Loucy (cell line): ENCODE data around the gene HAUS3.

Experiments used
- H2AFZ ChIP-seq: fragments of 200-600 bp; sonication (generic); 2 replicates; pipeline ENCODE4 v1.6.0; 2016; ENCODE audit warnings: antibody characterized with exemption, mild to moderate bottlenecking, low read length, moderate library complexity
- H3F3A ChIP-seq: fragments of 200-600 bp; 2 replicates; pipeline ENCODE4 v1.6.0; 2016; ENCODE audit warnings: antibody characterized with exemption, low read depth, mild to moderate bottlenecking
- H3K27me3 ChIP-seq: fragments of 200-600 bp; sonication (generic); 2 replicates; pipeline ENCODE4 v1.6.1; 2014; ENCODE audit warnings: low read length, mild to moderate bottlenecking; ENCODE audit not compliant: insufficient read depth, poor library complexity, severe bottlenecking
- H3K36me3 ChIP-seq: fragments of 200-600 bp; sonication (generic); 2 replicates; pipeline ENCODE4 v1.6.1; 2016; ENCODE audit warnings: low read length; ENCODE audit not compliant: insufficient read depth
- H3K4me1 ChIP-seq: fragments of 200-600 bp; sonication (generic); 2 replicates; pipeline ENCODE4 v1.5.1; 2014; ENCODE audit warnings: low read length, mild to moderate bottlenecking; ENCODE audit not compliant: insufficient read depth, poor library complexity, severe bottlenecking
- H3K4me2 ChIP-seq: fragments of 200-600 bp; sonication (generic); 2 replicates; pipeline ENCODE4 v1.6.0; 2014; ENCODE audit warnings: antibody characterized with exemption, low read length, low read depth, mild to moderate bottlenecking; ENCODE audit not compliant: poor library complexity, severe bottlenecking
- H3K4me3 ChIP-seq: fragments of 200-600 bp; sonication (generic); 2 replicates; pipeline ENCODE4 v1.5.1; 2014; ENCODE audit warnings: low read length, mild to moderate bottlenecking, mixed read lengths; ENCODE audit not compliant: poor library complexity, severe bottlenecking
- H3K79me2 ChIP-seq: fragments of 200-600 bp; sonication (generic); 2 replicates; pipeline ENCODE4 v1.6.1; 2014; ENCODE audit warnings: low read length; ENCODE audit not compliant: insufficient read depth
- H3K9ac ChIP-seq: fragments of 200-600 bp; sonication (generic); 2 replicates; pipeline ENCODE4 v1.6.0; 2014; ENCODE audit warnings: mild to moderate bottlenecking, low read depth, low read length, moderate library complexity; ENCODE audit not compliant: poor library complexity, severe bottlenecking
- H3K9me2 ChIP-seq: fragments of 200-600 bp; sonication (generic); replicated peaks from 2 replicates; pipeline ENCODE4 v1.6.1; 2016; ENCODE audit warnings: low read depth, low read length, mixed read lengths
- H3K9me3 ChIP-seq: fragments of 200-600 bp; sonication (generic); 2 replicates; pipeline ENCODE4 v1.6.1; 2014; ENCODE audit warnings: mild to moderate bottlenecking, antibody characterized with exemption, low read length, low read depth; ENCODE audit not compliant: insufficient read depth
- H4K20me1 ChIP-seq: fragments of 200-600 bp; sonication (generic); 2 replicates; pipeline ENCODE4 v1.6.0; 2014; ENCODE audit warnings: antibody characterized with exemption, low read length, mild to moderate bottlenecking; ENCODE audit not compliant: insufficient read depth, poor library complexity, severe bottlenecking
- EZH2phosphoT487 ChIP-seq: fragments of 200-600 bp; IDR thresholded peaks from 2 replicates; pipeline ENCODE4 v1.6.1; 2018; ENCODE audit warnings: antibody characterized with exemption, mild to moderate bottlenecking, moderate library complexity, borderline replicate concordance
- TF ChIP-seq, protein P1 (sequence below): fragments of 200-600 bp; sonication (generic); conservative IDR thresholded peaks from 2 replicates; pipeline ENCODE4 v1.5.1; 2014; ENCODE audit warnings: mild to moderate bottlenecking, antibody characterized with exemption, low read length

HAUS3 gene

DNA sequence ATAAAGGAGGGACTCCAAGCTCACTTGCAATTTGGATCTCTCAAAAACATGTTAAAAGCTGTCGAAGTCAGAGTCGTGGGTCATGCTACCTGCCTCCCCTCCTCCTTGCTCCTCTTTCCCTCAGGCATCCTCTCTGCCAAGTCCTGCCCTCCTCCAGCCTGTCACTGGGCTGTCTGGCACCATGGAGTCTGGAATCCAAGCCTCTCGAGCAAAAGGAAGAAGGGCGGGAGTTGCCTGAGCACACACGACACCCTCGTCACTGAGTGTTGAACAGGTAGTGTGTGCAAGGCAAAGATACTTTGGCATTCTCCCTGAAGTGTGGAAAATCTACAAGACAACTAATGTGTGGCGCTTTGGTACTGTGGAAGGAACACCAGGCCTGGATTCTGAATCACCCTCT, 62.2 kb downstream of the HAUS3 start:
- H3K9me2 ChIP-seq: no peaks in the 10 kb centered on the region
- no peaks in the 10 kb centered on the region for H3K4me1 ChIP-seq
- H3K9ac ChIP-seq: no peak overlapping the region
- H4K20me1 ChIP-seq: no peaks in the 10 kb centered on the region
- no peaks in the 10 kb centered on the region for H3K9me3 ChIP-seq
- no peaks in the 10 kb centered on the region for H3F3A ChIP-seq
- no peaks in the 10 kb centered on the region for H3K36me3 ChIP-seq
- TF ChIP-seq, protein P1, sequence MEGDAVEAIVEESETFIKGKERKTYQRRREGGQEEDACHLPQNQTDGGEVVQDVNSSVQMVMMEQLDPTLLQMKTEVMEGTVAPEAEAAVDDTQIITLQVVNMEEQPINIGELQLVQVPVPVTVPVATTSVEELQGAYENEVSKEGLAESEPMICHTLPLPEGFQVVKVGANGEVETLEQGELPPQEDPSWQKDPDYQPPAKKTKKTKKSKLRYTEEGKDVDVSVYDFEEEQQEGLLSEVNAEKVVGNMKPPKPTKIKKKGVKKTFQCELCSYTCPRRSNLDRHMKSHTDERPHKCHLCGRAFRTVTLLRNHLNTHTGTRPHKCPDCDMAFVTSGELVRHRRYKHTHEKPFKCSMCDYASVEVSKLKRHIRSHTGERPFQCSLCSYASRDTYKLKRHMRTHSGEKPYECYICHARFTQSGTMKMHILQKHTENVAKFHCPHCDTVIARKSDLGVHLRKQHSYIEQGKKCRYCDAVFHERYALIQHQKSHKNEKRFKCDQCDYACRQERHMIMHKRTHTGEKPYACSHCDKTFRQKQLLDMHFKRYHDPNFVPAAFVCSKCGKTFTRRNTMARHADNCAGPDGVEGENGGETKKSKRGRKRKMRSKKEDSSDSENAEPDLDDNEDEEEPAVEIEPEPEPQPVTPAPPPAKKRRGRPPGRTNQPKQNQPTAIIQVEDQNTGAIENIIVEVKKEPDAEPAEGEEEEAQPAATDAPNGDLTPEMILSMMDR: no peak
- TF ChIP-seq EZH2phosphoT487: no peak
- H3K4me2 ChIP-seq: no peak overlapping the region
- H3K79me2 ChIP-seq: no peaks in the 10 kb centered on the region
- H2AFZ ChIP-seq: no peak overlapping the region
- H3K27me3 ChIP-seq: no peaks in the 10 kb centered on the region
- no peak overlapping the region for H3K4me3 ChIP-seq

DNA sequence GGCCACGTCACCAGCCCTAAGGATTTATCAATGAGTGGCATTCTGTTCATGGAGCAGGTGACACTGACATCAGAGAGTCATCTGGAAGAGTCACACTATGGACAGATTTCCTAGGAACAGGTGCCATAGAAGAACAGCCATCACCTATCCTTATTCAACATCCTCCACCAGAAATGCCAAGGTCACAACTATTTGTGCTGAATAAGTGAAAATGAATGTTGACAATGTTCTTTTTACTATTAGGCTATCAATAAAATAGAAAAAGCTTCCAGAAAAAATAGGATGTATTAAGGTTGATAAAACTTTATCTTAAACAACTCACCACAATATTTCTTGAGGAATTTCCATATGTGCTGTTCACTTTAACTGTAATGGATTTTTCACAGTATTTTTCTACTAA, 62.9 kb downstream of the HAUS3 start:
- Histone ChIP-seq H3K79me2 (no peaks in the 10 kb centered on the region), H2AFZ (no peak overlapping the region), H3K36me3 (no peaks in the 10 kb centered on the region), H3K4me1 (no peaks in the 10 kb centered on the region), H3K27me3 (no peaks in the 10 kb centered on the region), H4K20me1 (no peaks in the 10 kb centered on the region), H3K9me2 (no peaks in the 10 kb centered on the region), H3K4me2 (no peak overlapping the region), H3K9me3 (no peaks in the 10 kb centered on the region), H3K9ac (no peak overlapping the region), H3K4me3 (no peak overlapping the region), H3F3A (no peaks in the 10 kb centered on the region)
- TF ChIP-seq, protein P1: no peak
- TF ChIP-seq EZH2phosphoT487: no peak
